Activated T-cell treated with anti-CD3 and anti-CD28 coated beads, Interleukin-2, amount 50 U/mL, for 4 hours (primary cell): ENCODE data around the gene VAV2. TPM values are rescaled to one million over a fixed set of nuclear protein-coding genes. Genes with fewer than 3 reads are reported as not detected.
A peak's percentile ranks its signal among the peaks of the same experiment; 100 is the strongest.

Source experiments
- ATAC-seq, 2 donors: fragments of 200-7000 bp; cut with Tn5 transposase; one replicate each; pipeline ENCODE4 v1.10.0; 2021
- DNase-seq: peaks from one replicate; pipeline ENCODE4 v3.0.0-alpha.2; 2020
- H3K27me3 Mint-ChIP-seq: one replicate; pipeline ENCODE4 v1.8.0; 2021; ENCODE audit warnings: low read depth, mixed read lengths
- H3K36me3 Mint-ChIP-seq: one replicate; pipeline ENCODE4 v1.8.0; 2022; ENCODE audit warnings: mixed read lengths; ENCODE audit not compliant: insufficient read depth
- H3K4me1 Mint-ChIP-seq: one replicate; pipeline ENCODE4 v1.8.0; 2021; ENCODE audit warnings: low read depth, mixed read lengths
- H3K4me3 Mint-ChIP-seq: one replicate; pipeline ENCODE4 v1.8.0; 2021; ENCODE audit warnings: mild to moderate bottlenecking, moderate library complexity, mixed read lengths
- H3K9me3 Mint-ChIP-seq: one replicate; pipeline ENCODE4 v1.8.0; 2021; ENCODE audit warnings: mixed read lengths
- total RNA-seq, 3 donors: library from RNA; stranded (reverse); gene quantifications; one replicate each; pipeline ENCODE4 v1.2.1, GENCODE V29; 2021

The VAV2 gene
- total RNA-seq, 3 donors from 2014 or later = 2.7 to 3.7 (median 3.2) TPM

GRCh38 chr9:133742849-133743444 is 249.2 kb downstream of the VAV2 start:
- peaks cover 7% of the 10 kb centered on the region for H3K27me3 Mint-ChIP-seq
- H3K9me3 Mint-ChIP-seq = no peaks in the 10 kb centered on the region
- no peak overlapping the region for H3K4me3 Mint-ChIP-seq
- no peaks in the 10 kb centered on the region for H3K36me3 Mint-ChIP-seq
- ATAC-seq = peak; percentile 65 to 77
- H3K4me1 Mint-ChIP-seq = peaks cover 3% of the 10 kb centered on the region
- DNase-seq = peak; percentile 76

- Mint-ChIP-seq H3K27me3 (peaks cover 4% of the 10 kb centered on the region), H3K4me1 (peaks cover 3% of the 10 kb centered on the region), H3K9me3 (no peaks in the 10 kb centered on the region), H3K4me3 (no peak overlapping the region), H3K36me3 (no peaks in the 10 kb centered on the region)
- ATAC-seq (no peak), DNase-seq (no peak)
Measured at GRCh38 chr9:133742251-133742650, 249.9 kb downstream of the VAV2 start.

DNA sequence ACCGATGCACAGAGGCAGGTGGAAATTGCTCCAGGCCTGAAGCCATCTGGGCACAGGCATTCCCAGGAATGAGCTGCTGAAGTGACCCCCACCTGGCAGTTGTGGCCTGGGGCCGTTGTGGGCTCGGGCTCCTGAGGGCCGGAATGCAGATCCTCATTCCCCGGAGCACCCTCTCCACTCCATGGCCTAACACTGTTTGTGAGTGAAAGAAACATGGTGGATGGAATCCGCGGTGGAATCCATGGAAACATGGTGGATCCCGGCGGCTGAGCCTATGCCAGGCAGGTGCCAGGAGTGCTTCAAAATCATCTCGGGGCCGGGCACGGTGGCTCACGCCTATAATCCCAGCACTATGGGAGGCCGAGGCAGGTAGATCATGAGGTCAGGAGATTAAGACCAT is 250.4 kb downstream of the VAV2 start:
- H3K36me3 Mint-ChIP-seq = no peaks in the 10 kb centered on the region
- peaks cover 3% of the 10 kb centered on the region for H3K4me1 Mint-ChIP-seq
- no peak overlapping the region for H3K4me3 Mint-ChIP-seq
- H3K27me3 Mint-ChIP-seq = peaks cover 4% of the 10 kb centered on the region
- DNase-seq (no peak), ATAC-seq (no peak)
- no peaks in the 10 kb centered on the region for H3K9me3 Mint-ChIP-seq

DNA sequence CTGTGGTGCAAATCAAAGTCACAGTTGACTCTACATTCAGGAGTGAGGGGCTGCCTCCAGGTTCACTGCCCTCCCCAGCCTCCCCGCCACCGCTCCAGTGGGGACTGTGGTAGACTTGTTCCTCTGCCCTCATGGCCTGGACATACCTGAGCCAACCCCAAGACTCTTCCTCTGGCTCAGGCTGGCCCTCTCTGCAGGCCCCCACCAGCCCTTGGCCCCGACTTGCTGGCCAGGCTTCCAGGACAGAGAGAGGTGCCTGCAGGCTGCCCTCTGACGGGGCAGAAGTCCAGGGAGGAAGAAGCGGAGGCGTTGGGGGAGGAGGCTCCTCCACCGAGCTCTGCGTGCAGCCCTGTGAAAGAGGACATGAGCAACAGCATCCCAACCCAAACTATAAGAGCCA is 251.2 kb downstream of the VAV2 start:
- Mint-ChIP-seq H3K4me1 (peaks cover 3% of the 10 kb centered on the region), H3K4me3 (no peak overlapping the region), H3K27me3 (peaks cover 2% of the 10 kb centered on the region), H3K36me3 (no peaks in the 10 kb centered on the region), H3K9me3 (no peaks in the 10 kb centered on the region)
- DNase-seq (no peak), ATAC-seq (no peak)

- no peaks in the 10 kb centered on the region for H3K36me3 Mint-ChIP-seq
- H3K4me1 Mint-ChIP-seq = peaks cover 3% of the 10 kb centered on the region
- H3K4me3 Mint-ChIP-seq = no peak overlapping the region
- H3K9me3 Mint-ChIP-seq = no peaks in the 10 kb centered on the region
- ATAC-seq (no peak), DNase-seq (no peak)
- H3K27me3 Mint-ChIP-seq = peaks cover 2% of the 10 kb centered on the region
Measured at GRCh38 chr9:133739408-133740280, 252.5 kb downstream of the VAV2 start.

DNA sequence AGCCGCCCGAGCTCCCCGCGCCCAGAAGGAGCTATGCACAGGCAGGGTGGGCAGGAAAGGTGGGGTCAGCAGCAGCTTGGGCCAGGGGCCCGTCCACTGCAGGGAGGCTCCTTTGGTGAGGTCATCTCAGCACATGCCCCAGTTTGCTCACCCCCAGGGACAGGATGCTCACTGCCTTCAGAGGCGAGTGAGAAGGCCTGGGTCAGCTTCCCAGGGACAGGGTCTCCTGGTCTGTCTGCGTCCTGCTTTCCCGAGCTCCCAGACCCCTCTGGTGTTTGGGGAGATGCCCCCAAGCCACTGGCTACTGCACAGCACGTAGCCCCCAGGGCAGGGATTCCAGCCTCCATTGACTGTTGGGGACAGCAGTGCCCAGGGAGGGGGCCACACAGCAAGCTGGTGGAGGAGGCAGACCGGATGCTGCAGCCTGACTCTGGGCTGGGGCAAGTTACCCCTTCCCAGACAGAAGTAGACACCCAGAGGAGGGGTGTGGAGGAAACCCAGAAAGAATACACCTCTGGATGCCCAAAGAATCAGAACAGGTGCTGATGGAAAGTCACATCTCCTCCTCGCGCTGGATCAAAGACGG is 253.4 kb downstream of the VAV2 start:
- Mint-ChIP-seq H3K27me3 (peaks cover 4% of the 10 kb centered on the region), H3K4me3 (peak overlapping the region; percentile 54), H3K9me3 (no peaks in the 10 kb centered on the region), H3K36me3 (no peaks in the 10 kb centered on the region), H3K4me1 (peaks cover 3% of the 10 kb centered on the region)
- ATAC-seq = peak in 1 of 2 donors; percentile 22
- no peak for DNase-seq

GRCh38 chr9:133737774-133738639 is 254.1 kb downstream of the VAV2 start, which contains the start of gene SARDH:
Gene SARDH (minus strand): TSS chr9:133738352. CDS start chr9:133734173, 4,179 bp downstream.
- Mint-ChIP-seq H3K4me1 (peaks cover 3% of the 10 kb centered on the region), H3K27me3 (peaks cover 3% of the 10 kb centered on the region), H3K36me3 (no peaks in the 10 kb centered on the region), H3K4me3 (peak within 1 kb of the TSS; percentile 54), H3K9me3 (no peaks in the 10 kb centered on the region)
- peak; percentile 69 to 76 for ATAC-seq
- no peak for DNase-seq

- no peak overlapping the region for H3K4me3 Mint-ChIP-seq
- peaks cover 3% of the 10 kb centered on the region for H3K27me3 Mint-ChIP-seq
- DNase-seq (no peak), ATAC-seq (no peak)
- H3K36me3 Mint-ChIP-seq = no peaks in the 10 kb centered on the region
- H3K9me3 Mint-ChIP-seq = no peaks in the 10 kb centered on the region
- peaks cover 3% of the 10 kb centered on the region for H3K4me1 Mint-ChIP-seq
Measured at GRCh38 chr9:133737071-133737773, 254.9 kb downstream of the VAV2 start.

- no peaks in the 10 kb centered on the region for H3K9me3 Mint-ChIP-seq
- no peaks in the 10 kb centered on the region for H3K36me3 Mint-ChIP-seq
- H3K4me3 Mint-ChIP-seq = no peak overlapping the region
- peaks cover 3% of the 10 kb centered on the region for H3K27me3 Mint-ChIP-seq
- peaks cover 3% of the 10 kb centered on the region for H3K4me1 Mint-ChIP-seq
- ATAC-seq (no peak), DNase-seq (no peak)
Measured at GRCh38 chr9:133735931-133736330, 256.2 kb downstream of the VAV2 start.

GRCh38 chr9:133735415-133735775 is 256.7 kb downstream of the VAV2 start:
- peaks cover 3% of the 10 kb centered on the region for H3K4me1 Mint-ChIP-seq
- ATAC-seq = no peak
- H3K9me3 Mint-ChIP-seq = no peaks in the 10 kb centered on the region
- peaks cover 3% of the 10 kb centered on the region for H3K27me3 Mint-ChIP-seq
- no peak overlapping the region for H3K4me3 Mint-ChIP-seq
- no peaks in the 10 kb centered on the region for H3K36me3 Mint-ChIP-seq
- DNase-seq = no peak

DNA sequence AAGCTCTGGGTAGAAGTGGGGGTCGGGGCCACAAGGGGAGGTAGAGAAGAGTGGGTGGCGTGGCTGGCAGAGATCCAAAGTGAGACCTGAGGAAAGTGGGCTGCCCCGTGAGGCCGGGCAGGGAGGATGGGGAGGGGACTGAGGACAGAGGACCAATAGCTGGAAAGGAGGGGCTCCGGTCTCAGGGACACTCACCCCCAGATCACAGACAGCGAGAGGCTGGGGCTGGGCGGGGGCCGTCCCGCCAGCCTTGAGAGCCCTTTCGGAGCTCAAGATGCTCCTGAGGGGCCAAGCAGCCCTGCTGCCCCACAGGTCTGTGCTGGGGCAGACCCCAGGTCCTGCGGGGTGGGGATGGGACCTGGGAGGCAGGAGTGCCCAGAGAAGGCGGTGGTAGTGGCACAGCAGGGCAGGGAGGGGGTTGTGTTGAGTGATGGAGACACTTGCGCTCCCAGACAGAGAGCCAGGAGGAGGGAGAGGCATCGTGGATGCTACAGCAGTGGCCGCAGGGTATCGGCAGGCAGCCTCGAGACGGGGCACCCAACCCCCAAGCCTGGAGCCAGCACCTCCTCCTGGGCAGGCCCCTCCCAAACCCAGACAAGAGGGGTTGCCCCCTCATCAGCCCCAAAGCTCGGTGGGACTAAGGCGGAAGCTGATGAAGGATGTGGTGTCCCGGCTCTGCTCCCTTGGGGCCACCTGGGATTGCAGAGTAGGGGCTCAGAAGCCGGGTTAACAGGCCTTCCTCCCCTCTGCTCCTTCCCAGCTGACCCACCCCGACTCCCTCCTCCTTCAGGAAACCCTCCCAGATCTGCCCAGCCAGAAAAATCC is 257.3 kb downstream of the VAV2 start:
- Mint-ChIP-seq H3K9me3 (no peaks in the 10 kb centered on the region), H3K4me3 (no peak overlapping the region), H3K4me1 (peaks cover 3% of the 10 kb centered on the region), H3K36me3 (no peaks in the 10 kb centered on the region), H3K27me3 (peaks cover 3% of the 10 kb centered on the region)
- ATAC-seq (no peak), DNase-seq (no peak)

- no peak for DNase-seq
- no peaks in the 10 kb centered on the region for H3K9me3 Mint-ChIP-seq
- ATAC-seq = no peak
- H3K4me1 Mint-ChIP-seq = peaks cover under 1% of the 10 kb centered on the region
- no peaks in the 10 kb centered on the region for H3K36me3 Mint-ChIP-seq
- peaks cover 3% of the 10 kb centered on the region for H3K27me3 Mint-ChIP-seq
- no peak overlapping the region for H3K4me3 Mint-ChIP-seq
Measured at GRCh38 chr9:133733796-133734533, 258.2 kb downstream of the VAV2 start.
